ENCODE results near the gene PIH1D1.

- TF ChIP-seq, protein P1, sequence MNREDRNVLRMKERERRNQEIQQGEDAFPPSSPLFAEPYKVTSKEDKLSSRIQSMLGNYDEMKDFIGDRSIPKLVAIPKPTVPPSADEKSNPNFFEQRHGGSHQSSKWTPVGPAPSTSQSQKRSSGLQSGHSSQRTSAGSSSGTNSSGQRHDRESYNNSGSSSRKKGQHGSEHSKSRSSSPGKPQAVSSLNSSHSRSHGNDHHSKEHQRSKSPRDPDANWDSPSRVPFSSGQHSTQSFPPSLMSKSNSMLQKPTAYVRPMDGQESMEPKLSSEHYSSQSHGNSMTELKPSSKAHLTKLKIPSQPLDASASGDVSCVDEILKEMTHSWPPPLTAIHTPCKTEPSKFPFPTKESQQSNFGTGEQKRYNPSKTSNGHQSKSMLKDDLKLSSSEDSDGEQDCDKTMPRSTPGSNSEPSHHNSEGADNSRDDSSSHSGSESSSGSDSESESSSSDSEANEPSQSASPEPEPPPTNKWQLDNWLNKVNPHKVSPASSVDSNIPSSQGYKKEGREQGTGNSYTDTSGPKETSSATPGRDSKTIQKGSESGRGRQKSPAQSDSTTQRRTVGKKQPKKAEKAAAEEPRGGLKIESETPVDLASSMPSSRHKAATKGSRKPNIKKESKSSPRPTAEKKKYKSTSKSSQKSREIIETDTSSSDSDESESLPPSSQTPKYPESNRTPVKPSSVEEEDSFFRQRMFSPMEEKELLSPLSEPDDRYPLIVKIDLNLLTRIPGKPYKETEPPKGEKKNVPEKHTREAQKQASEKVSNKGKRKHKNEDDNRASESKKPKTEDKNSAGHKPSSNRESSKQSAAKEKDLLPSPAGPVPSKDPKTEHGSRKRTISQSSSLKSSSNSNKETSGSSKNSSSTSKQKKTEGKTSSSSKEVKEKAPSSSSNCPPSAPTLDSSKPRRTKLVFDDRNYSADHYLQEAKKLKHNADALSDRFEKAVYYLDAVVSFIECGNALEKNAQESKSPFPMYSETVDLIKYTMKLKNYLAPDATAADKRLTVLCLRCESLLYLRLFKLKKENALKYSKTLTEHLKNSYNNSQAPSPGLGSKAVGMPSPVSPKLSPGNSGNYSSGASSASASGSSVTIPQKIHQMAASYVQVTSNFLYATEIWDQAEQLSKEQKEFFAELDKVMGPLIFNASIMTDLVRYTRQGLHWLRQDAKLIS (CRISPR knock-in tag; IDR thresholded peaks at IDR 0.05; ENCODE audit: borderline replicate concordance): no peak
- TF ChIP-seq, protein P2, sequence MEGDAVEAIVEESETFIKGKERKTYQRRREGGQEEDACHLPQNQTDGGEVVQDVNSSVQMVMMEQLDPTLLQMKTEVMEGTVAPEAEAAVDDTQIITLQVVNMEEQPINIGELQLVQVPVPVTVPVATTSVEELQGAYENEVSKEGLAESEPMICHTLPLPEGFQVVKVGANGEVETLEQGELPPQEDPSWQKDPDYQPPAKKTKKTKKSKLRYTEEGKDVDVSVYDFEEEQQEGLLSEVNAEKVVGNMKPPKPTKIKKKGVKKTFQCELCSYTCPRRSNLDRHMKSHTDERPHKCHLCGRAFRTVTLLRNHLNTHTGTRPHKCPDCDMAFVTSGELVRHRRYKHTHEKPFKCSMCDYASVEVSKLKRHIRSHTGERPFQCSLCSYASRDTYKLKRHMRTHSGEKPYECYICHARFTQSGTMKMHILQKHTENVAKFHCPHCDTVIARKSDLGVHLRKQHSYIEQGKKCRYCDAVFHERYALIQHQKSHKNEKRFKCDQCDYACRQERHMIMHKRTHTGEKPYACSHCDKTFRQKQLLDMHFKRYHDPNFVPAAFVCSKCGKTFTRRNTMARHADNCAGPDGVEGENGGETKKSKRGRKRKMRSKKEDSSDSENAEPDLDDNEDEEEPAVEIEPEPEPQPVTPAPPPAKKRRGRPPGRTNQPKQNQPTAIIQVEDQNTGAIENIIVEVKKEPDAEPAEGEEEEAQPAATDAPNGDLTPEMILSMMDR (IDR thresholded peaks at IDR 0.05): no peak
- TF ChIP-seq, protein P3, sequence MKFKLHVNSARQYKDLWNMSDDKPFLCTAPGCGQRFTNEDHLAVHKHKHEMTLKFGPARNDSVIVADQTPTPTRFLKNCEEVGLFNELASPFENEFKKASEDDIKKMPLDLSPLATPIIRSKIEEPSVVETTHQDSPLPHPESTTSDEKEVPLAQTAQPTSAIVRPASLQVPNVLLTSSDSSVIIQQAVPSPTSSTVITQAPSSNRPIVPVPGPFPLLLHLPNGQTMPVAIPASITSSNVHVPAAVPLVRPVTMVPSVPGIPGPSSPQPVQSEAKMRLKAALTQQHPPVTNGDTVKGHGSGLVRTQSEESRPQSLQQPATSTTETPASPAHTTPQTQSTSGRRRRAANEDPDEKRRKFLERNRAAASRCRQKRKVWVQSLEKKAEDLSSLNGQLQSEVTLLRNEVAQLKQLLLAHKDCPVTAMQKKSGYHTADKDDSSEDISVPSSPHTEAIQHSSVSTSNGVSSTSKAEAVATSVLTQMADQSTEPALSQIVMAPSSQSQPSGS (CRISPR knock-in tag; IDR thresholded peaks at IDR 0.05; ENCODE audit: borderline replicate concordance, low read depth): no peak
These were observed 10.2 kb downstream of the PIH1D1 start, which contains the start of gene SLC17A7 for GRCh38 chr19:49441210-49441959.
